Amniotic stem cell (primary cell): Measurements from ENCODE around the gene EXOC5.

Experiments
- DNase-seq: peaks from one replicate; lab custom pipeline; 2025; lab: John Stamatoyannopoulos, UW

EXOC5 gene

GRCh38 chr14:57168138-57168679 is 100.5 kb downstream of the EXOC5 start:
- DNase-seq: no peak

GRCh38 chr14:57161583-57162234 is 107.0 kb downstream of the EXOC5 start:
- DNase-seq: no peak

- DNase-seq: no peak
Observed at GRCh38 chr14:57160333-57160732, 108.4 kb downstream of the EXOC5 start.

- DNase-seq: no peak
Observed at GRCh38 chr14:57153286-57153685, 115.4 kb downstream of the EXOC5 start.
